Mesendoderm (in vitro differentiated cells): ENCODE measurements around the gene TRAPPC2L.

ENCODE experiments used
- DNase-seq: peaks from one replicate; pipeline ENCODE4 v3.0.0; 2013
- H2AK5ac ChIP-seq: 2 replicates; pipeline ENCODE4 v1.6.1; 2013; ENCODE audit warnings: low read length, inconsistent platforms
- H2BK120ac ChIP-seq: 2 replicates; pipeline ENCODE4 v1.6.1; 2013; ENCODE audit warnings: low read depth, mild to moderate bottlenecking, low read length, moderate library complexity, mixed read lengths
- H2BK15ac ChIP-seq: replicated peaks from 2 replicates; pipeline ENCODE4 v1.6.1; 2013; ENCODE audit warnings: low read depth, mild to moderate bottlenecking, moderate library complexity
- H2BK5ac ChIP-seq: 2 replicates; pipeline ENCODE4 v1.6.1; 2013; ENCODE audit warnings: low read length, inconsistent platforms
- H3K18ac ChIP-seq: 2 replicates; pipeline ENCODE4 v1.6.1; 2013; ENCODE audit warnings: mild to moderate bottlenecking, low read length, mixed read lengths
- H3K23ac ChIP-seq: one replicate; pipeline ENCODE4 v1.6.1; 2013; ENCODE audit warnings: low read length
- H3K27ac ChIP-seq: 2 replicates; pipeline ENCODE4 v1.5.1; 2013; ENCODE audit warnings: low read depth, mild to moderate bottlenecking, inconsistent platforms, low read length, moderate library complexity
- H3K27me3 ChIP-seq: 2 replicates; pipeline ENCODE4 v1.6.1; 2013; ENCODE audit warnings: low read length, control low read depth, mild to moderate bottlenecking, inconsistent platforms; ENCODE audit not compliant: insufficient read depth, poor library complexity
- H3K36me3 ChIP-seq: 2 replicates; pipeline ENCODE4 v1.6.1; 2013; ENCODE audit warnings: low read length, inconsistent platforms; ENCODE audit not compliant: control insufficient read depth, insufficient read depth
- H3K4ac ChIP-seq: one replicate; pipeline ENCODE4 v1.6.1; 2013; ENCODE audit warnings: low read depth, mild to moderate bottlenecking, low read length, moderate library complexity
- H3K4me1 ChIP-seq: 2 replicates; pipeline ENCODE4 v1.6.1; 2013; ENCODE audit warnings: low read depth, low read length, inconsistent platforms; ENCODE audit not compliant: control insufficient read depth
- H3K4me2 ChIP-seq: 2 replicates; pipeline ENCODE4 v1.6.1; 2013; ENCODE audit warnings: low read length
- H3K4me3 ChIP-seq: 2 replicates; pipeline ENCODE4 v1.5.1; 2013; ENCODE audit warnings: mild to moderate bottlenecking, low read length
- H3K56ac ChIP-seq: one replicate; pipeline ENCODE4 v1.6.1; 2013; ENCODE audit warnings: low read length
- H3K79me1 ChIP-seq: 2 replicates; pipeline ENCODE4 v1.6.1; 2013; ENCODE audit warnings: low read length, inconsistent platforms
- H3K79me2 ChIP-seq: 2 replicates; pipeline ENCODE4 v1.6.1; 2013; ENCODE audit warnings: mild to moderate bottlenecking, low read length; ENCODE audit not compliant: control insufficient read depth, insufficient read depth
- H3K9ac ChIP-seq: 2 replicates; pipeline ENCODE4 v1.6.1; 2013; ENCODE audit warnings: low read length, inconsistent platforms
- H4K5ac ChIP-seq: one replicate; pipeline ENCODE4 v1.6.1; 2013; ENCODE audit warnings: low read length
- H4K8ac ChIP-seq: one replicate; pipeline ENCODE4 v1.6.1; 2013; ENCODE audit warnings: low read depth, mild to moderate bottlenecking, control low read depth, low read length, moderate library complexity
- WGBS: extraction: QIAGEN DNeasy Blood & Tissue Kit; methylation state at CpG from one replicate; pipeline ENCODE4 v1.1.7; 2013; ENCODE audit warnings: low lambda C conversion rate, missing lambda C conversion rate; ENCODE audit not compliant: insufficient coverage; ENCODE audit errors: extremely low coverage; 5-methylcytosine and 5-hydroxymethylcytosine counted together

Gene TRAPPC2L

GRCh38 chr16:88880226-88881006, 23.5 kb downstream of the TRAPPC2L start:
- H3K79me2 ChIP-seq, result no peaks in the 10 kb centered on the region
- WGBS, result no CpG with 5 or more reads among the region's 36 CpGs
- no peak overlapping the region for H3K4me3 ChIP-seq
- no peaks in the 10 kb centered on the region for H3K79me1 ChIP-seq
- H2BK5ac ChIP-seq, result no peak overlapping the region
- H3K23ac ChIP-seq, result no peak overlapping the region
- no peak overlapping the region for H2BK15ac ChIP-seq
- no peaks in the 10 kb centered on the region for H3K27me3 ChIP-seq
- H3K27ac ChIP-seq, result no peak overlapping the region
- no peak overlapping the region for H4K5ac ChIP-seq
- no peak overlapping the region for H3K9ac ChIP-seq
- no peak for DNase-seq
- H2BK120ac ChIP-seq, result no peak overlapping the region
- no peaks in the 10 kb centered on the region for H3K36me3 ChIP-seq
- no peak overlapping the region for H3K4ac ChIP-seq
- no peak overlapping the region for H3K18ac ChIP-seq
- H3K4me1 ChIP-seq, result no peaks in the 10 kb centered on the region
- H3K56ac ChIP-seq, result peak overlapping the region; percentile 34
- no peak overlapping the region for H4K8ac ChIP-seq
- H3K4me2 ChIP-seq, result no peak overlapping the region
- H2AK5ac ChIP-seq, result no peak overlapping the region

DNA sequence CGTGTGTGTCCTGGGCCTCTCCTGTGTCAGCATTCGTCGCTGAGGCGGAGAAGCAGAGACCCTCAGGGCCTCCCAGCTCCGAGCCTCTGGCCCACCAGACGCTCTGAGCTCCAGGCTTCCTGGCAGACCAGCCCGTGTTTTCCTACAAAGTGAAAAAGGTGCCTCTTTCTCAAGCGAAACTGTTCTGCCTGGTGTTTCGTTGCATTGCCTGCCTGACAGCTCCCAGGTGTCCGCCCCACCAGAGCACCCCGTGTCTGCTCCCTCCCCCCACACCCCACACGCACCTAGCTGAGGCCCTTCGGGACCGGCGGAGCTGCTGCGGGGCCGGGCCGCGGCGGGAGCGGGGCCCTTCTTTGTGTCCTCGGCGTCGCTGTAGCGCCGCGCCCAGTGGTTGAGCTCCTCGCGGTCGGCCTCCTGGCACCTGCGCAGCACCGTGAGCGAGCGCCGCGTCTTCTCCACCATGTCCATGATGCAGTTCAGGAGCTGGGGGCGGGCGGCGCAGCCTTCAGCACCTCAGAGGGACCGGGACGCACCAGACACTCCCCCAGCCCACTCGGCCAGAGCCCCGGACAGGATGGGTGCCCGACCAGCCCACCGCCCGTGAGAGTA, 24.2 kb downstream of the TRAPPC2L start:
- peak overlapping the region; percentile 45 for H3K23ac ChIP-seq
- no peak overlapping the region for H2BK120ac ChIP-seq

GRCh38 chr16:88881675-88882357, 24.9 kb downstream of the TRAPPC2L start:
- no CpG with 5 or more reads among the region's 27 CpGs for WGBS
- DNase-seq, result no peak
- Histone ChIP-seq H3K27me3 (no peaks in the 10 kb centered on the region), H3K4me1 (no peaks in the 10 kb centered on the region), H2BK15ac (no peak overlapping the region), H4K8ac (no peak overlapping the region), H3K56ac (no peak overlapping the region), H2BK5ac (no peak overlapping the region), H3K18ac (no peak overlapping the region), H3K36me3 (no peaks in the 10 kb centered on the region), H2AK5ac (no peak overlapping the region), H3K79me1 (no peaks in the 10 kb centered on the region), H3K23ac (no peak overlapping the region), H3K4me3 (no peak overlapping the region), H3K9ac (no peak overlapping the region), H2BK120ac (no peak overlapping the region), H3K4ac (no peak overlapping the region), H3K27ac (no peak overlapping the region), H3K4me2 (no peak overlapping the region), H4K5ac (no peak overlapping the region), H3K79me2 (no peaks in the 10 kb centered on the region)

More for the DNA sequence above, 24.2 kb downstream of the TRAPPC2L start:
- Histone ChIP-seq H3K4ac (no peak overlapping the region), H2BK15ac (no peak overlapping the region), H4K5ac (no peak overlapping the region), H3K9ac (no peak overlapping the region), H2BK5ac (no peak overlapping the region), H2AK5ac (no peak overlapping the region), H3K4me3 (no peak overlapping the region), H3K79me2 (no peaks in the 10 kb centered on the region), H3K4me1 (no peaks in the 10 kb centered on the region), H3K27ac (no peak overlapping the region), H3K79me1 (no peaks in the 10 kb centered on the region), H3K27me3 (no peaks in the 10 kb centered on the region), H3K56ac (peak overlapping the region; percentile 34), H3K36me3 (no peaks in the 10 kb centered on the region), H4K8ac (no peak overlapping the region), H3K18ac (no peak overlapping the region), H3K4me2 (peak overlapping the region; percentile 9)
- WGBS, result no CpG with 5 or more reads among the region's 46 CpGs
- peak; percentile 16 for DNase-seq

DNA sequence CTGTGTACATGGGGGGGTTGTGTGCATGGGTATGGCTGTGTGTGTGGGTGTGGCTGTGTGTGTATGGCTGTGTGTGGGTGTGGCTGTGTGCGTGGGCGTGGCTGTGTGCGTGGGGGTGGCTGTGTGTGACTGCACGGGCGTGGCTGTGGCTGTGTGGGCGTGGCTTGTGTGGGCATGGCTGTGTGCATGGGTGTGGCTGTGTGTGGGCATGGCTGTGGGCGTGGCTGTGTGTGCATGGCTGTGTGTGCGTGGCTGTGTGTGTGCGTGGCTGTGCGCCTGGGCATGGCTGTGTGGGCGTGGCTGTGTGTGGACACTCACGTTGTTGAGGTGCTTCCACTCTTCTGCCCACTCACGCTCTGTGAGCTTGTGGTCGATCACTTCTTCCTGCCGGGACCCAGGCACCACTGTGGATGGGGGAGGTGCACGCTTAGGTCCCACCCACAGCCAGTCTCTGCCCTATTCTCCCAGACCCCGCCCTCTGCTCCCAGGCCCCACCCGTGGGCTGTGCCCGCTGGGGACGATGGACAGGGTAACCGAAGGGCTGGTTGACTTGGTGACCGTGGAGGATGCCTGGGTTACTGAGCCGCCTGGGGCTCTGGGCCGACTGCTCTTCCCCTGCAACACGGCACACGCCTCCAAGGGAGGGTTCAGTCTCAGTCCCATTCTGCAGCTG, 25.6 kb downstream of the TRAPPC2L start:
- no peak overlapping the region for H3K27ac ChIP-seq
- H4K5ac ChIP-seq, result no peak overlapping the region
- no peak overlapping the region for H2BK5ac ChIP-seq
- no peak overlapping the region for H3K4me3 ChIP-seq
- H2AK5ac ChIP-seq, result no peak overlapping the region
- no peak overlapping the region for H3K4me2 ChIP-seq
- no peak overlapping the region for H3K4ac ChIP-seq
- no peaks in the 10 kb centered on the region for H3K79me1 ChIP-seq
- H3K27me3 ChIP-seq, result no peaks in the 10 kb centered on the region
- H2BK15ac ChIP-seq, result no peak overlapping the region
- no peak overlapping the region for H3K18ac ChIP-seq
- H3K9ac ChIP-seq, result no peak overlapping the region
- no peak overlapping the region for H3K56ac ChIP-seq
- H3K23ac ChIP-seq, result no peak overlapping the region
- no peaks in the 10 kb centered on the region for H3K79me2 ChIP-seq
- H2BK120ac ChIP-seq, result no peak overlapping the region
- H4K8ac ChIP-seq, result no peak overlapping the region
- no peaks in the 10 kb centered on the region for H3K36me3 ChIP-seq
- DNase-seq, result no peak
- no CpG with 5 or more reads among the region's 26 CpGs for WGBS
- H3K4me1 ChIP-seq, result no peaks in the 10 kb centered on the region

DNA sequence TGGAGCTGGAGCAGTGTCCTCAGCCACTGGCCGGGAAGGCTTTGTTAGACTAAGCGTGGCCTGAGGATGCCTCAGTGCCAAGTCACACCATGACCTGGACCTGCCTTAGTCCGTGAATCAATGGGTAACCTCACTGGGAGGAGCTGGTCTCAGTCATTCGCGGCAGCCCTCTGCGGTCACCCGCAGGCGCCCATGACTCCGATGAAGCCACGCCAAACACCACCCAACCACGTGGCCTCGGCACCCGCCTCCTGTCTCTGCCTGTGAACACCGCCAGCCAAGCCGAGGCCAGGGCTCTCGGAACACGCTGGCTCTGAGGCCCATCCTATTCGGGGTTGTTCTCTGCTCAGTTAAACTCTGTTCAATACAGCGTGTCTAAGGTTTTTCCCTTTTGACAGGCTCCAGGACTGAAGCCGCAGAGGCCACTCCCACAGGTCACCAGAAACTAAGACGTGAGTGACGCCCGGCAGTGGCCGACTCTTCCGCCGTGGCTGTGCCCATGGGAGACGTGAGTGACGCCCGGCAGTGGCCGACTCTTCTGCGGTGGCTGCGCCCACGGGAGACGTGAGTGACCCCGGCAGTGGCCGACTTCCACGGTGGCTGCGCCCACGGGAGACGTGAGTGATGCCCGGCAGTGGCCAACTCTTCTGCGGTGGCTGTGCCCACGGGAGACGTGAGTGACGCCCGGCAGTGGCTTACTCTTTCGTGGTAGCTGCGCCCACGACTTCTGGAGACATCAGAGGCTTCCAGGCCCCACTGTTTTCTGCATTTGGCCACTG, 26.4 kb downstream of the TRAPPC2L start:
- no peak overlapping the region for H2BK5ac ChIP-seq
- no peak for DNase-seq
- no peak overlapping the region for H2BK120ac ChIP-seq
- no peaks in the 10 kb centered on the region for H3K79me1 ChIP-seq
- H4K8ac ChIP-seq, result no peak overlapping the region
- H3K23ac ChIP-seq, result no peak overlapping the region
- H3K4ac ChIP-seq, result no peak overlapping the region
- no peak overlapping the region for H3K18ac ChIP-seq
- no peak overlapping the region for H4K5ac ChIP-seq
- no peak overlapping the region for H3K9ac ChIP-seq
- no peak overlapping the region for H3K56ac ChIP-seq
- no peak overlapping the region for H3K27ac ChIP-seq
- H3K36me3 ChIP-seq, result no peaks in the 10 kb centered on the region
- H2AK5ac ChIP-seq, result no peak overlapping the region
- H3K4me3 ChIP-seq, result no peak overlapping the region
- H3K27me3 ChIP-seq, result no peaks in the 10 kb centered on the region
- H3K4me1 ChIP-seq, result no peaks in the 10 kb centered on the region
- WGBS, result no CpG with 5 or more reads among the region's 49 CpGs
- no peak overlapping the region for H2BK15ac ChIP-seq
- H3K79me2 ChIP-seq, result no peaks in the 10 kb centered on the region
- no peak overlapping the region for H3K4me2 ChIP-seq
